GM19438 (cell line): Measurements from ENCODE around the gene MRPL22.
"Not testable (repeated sequence)": the region's sequence is repeated elsewhere in the genome, so short reads cannot be mapped to it uniquely, and the experiment has no call there.

Source experiments
- ATAC-seq: cut with Tn5 transposase; IDR thresholded peaks from one replicate; pipeline ENCODE4 v1.9.1; 2021; ENCODE audit warnings: low read depth; ENCODE audit not compliant: unreplicated experiment

MRPL22 gene

GRCh38 chr5:154986151-154986550, 45.3 kb downstream of the MRPL22 start:
- ATAC-seq: no peak

- ATAC-seq: no peak
These were observed 48.8 kb downstream of the MRPL22 start for GRCh38 chr5:154989626-154990025.

GRCh38 chr5:154993461-154993860, 52.6 kb downstream of the MRPL22 start:
- ATAC-seq: no peak

GRCh38 chr5:154995679-154996078, 54.8 kb downstream of the MRPL22 start:
- no peak for ATAC-seq

- ATAC-seq: no peak
These were observed 56.9 kb downstream of the MRPL22 start for GRCh38 chr5:154997746-154998145.

- ATAC-seq: no peak
These were observed 59.0 kb downstream of the MRPL22 start for GRCh38 chr5:154999865-155000264.

- no peak for ATAC-seq
These were observed 60.6 kb downstream of the MRPL22 start for GRCh38 chr5:155001523-155001922.

GRCh38 chr5:155002722-155003121, 61.8 kb downstream of the MRPL22 start:
- ATAC-seq: not testable (repeated sequence)

DNA sequence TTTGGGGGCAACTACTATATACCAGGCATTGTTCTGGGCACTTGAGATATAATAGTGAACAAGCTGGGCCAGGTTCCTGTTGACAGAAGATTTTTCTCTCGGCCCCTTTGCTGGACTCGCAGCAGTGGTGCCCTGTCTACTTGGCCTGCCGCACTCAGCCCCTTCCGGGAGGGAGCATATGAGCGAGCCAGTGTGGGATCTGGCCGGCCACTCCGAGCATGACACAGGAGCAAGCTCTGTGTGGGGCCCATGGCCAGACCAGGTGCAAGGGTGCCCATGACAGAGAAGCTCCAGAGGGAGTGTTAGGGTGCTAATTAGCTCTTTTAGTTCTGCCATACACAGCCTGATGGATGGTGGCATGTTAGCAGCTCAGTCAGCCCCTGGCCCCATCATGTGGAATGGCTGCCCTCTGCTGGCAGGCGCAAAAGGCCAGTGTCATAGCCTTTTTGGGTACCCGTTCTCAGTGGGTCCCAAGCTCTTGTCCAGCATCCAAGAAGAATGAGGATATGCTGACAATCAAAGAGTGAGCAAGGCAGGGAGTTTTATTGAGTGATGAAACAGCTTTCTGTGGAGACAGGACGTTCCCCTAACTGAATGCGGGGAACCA, 63.4 kb downstream of the MRPL22 start:
- no peak for ATAC-seq

DNA sequence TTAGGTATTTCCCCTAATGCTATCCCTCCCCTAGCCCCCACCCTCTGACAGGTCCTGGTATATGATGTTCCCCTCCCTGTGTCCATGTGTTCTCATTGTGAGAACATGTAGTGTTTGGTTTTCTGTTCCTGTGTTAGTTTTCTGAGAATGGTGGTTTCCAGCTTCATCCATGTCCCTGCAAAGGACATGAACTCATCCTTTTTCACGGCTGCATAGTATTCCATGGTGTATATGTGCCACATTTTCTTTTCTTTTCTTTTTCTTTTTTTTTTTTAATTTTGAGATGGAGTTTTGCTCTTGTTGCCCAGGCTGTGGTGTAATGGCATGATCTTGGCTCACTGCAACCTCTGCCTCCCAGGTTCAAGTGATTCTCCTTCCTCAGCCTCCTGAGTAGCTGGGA, 65.4 kb downstream of the MRPL22 start:
- ATAC-seq: not testable (repeated sequence)

- ATAC-seq: no peak
These were observed 67.8 kb downstream of the MRPL22 start for GRCh38 chr5:155008669-155009068.

GRCh38 chr5:155010881-155011280, 70.0 kb downstream of the MRPL22 start:
- ATAC-seq: no peak

- no peak for ATAC-seq
These were observed 72.7 kb downstream of the MRPL22 start, which contains the start of gene KIF4B for GRCh38 chr5:155013526-155013925. KIF4B (plus strand) TSS chr5:155013755; CDS start chr5:155013860, 105 bp downstream.

- no peak for ATAC-seq
These were observed 74.4 kb downstream of the MRPL22 start for GRCh38 chr5:155015239-155015638.

DNA sequence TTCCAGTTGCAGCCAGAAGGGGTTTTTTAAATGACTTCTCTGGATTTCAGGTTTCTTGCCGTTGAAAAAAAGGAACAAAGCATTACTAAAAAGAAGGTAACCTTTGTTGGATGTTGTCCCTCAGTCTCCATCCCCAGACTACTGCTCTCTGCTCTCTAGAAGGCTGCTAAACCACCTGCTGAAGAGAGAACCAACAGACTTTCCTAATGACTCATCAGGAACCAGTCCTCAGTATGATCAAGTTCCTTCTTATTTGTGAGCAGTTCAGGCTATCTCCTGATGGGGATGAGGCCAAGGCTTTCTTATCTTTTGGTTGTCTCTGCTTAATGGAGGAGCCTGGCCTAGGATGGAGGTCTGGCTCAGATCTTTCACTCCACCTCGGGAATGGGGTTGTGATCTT, 76.7 kb downstream of the MRPL22 start:
- ATAC-seq: peak; percentile 92
